C4-2B (cell line): ENCODE measurements around the gene AP3S1.
"Not testable (repeated sequence)": the region's sequence is repeated elsewhere in the genome, so short reads cannot be mapped to it uniquely, and the experiment has no call there.

Experiments
- H3K27ac ChIP-seq: fragments of 450-650 bp; 2 replicates; pipeline ENCODE4 v1.5.1; 2017
- ZFX ChIP-seq: fragments of 450-650 bp; IDR thresholded peaks from 2 replicates; pipeline ENCODE4 v1.6.1; 2017
- TF ChIP-seq, protein P1 (sequence below): fragments of 450-650 bp; conservative IDR thresholded peaks from 2 replicates; pipeline ENCODE4 v1.5.1; 2017; ENCODE audit warnings: mild to moderate bottlenecking

AP3S1 gene

DNA sequence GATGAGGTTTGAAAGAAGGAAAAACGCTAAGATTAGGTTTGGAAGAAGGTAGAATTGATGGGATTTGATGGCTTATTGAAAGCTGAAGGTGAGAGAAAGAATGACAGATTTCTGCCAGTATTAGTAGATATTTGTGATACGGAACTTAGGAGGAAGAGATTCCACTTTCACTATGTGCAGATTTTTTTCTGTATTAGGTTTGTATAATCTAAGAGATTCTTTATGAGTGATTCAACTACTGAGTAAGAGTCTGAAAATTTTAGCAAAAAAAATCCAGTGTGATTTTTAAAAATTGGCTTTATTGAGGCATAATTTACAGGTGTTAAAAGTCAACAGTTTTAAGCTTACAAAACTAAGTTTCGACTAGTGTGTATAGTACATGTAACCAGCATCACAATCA is 54.1 kb downstream of the AP3S1 start:
- no peak overlapping the region for H3K27ac ChIP-seq
- TF ChIP-seq, protein P1, sequence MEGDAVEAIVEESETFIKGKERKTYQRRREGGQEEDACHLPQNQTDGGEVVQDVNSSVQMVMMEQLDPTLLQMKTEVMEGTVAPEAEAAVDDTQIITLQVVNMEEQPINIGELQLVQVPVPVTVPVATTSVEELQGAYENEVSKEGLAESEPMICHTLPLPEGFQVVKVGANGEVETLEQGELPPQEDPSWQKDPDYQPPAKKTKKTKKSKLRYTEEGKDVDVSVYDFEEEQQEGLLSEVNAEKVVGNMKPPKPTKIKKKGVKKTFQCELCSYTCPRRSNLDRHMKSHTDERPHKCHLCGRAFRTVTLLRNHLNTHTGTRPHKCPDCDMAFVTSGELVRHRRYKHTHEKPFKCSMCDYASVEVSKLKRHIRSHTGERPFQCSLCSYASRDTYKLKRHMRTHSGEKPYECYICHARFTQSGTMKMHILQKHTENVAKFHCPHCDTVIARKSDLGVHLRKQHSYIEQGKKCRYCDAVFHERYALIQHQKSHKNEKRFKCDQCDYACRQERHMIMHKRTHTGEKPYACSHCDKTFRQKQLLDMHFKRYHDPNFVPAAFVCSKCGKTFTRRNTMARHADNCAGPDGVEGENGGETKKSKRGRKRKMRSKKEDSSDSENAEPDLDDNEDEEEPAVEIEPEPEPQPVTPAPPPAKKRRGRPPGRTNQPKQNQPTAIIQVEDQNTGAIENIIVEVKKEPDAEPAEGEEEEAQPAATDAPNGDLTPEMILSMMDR: no peak
- TF ChIP-seq ZFX: no peak

DNA sequence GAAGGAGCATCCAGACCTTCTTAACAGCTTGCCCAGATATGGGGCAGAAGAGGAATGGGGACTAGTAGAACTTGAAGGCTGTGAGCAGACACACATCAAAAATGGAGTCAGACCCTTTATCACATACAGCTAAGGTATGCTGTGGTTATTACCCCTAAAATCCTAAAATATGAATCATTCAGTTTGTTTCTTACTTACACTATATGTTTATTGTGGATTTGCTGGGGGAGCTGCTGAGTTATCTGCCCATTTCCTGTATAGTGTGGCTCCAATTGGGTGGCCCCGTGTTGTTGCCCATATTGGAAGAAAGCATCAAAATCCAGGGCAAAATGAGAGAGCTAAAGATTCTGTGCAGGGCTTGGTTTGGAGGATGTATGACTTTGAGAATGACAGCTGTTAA is 56.9 kb downstream of the AP3S1 start:
- TF ChIP-seq ZFX: no peak
- TF ChIP-seq, protein P1: no peak

DNA sequence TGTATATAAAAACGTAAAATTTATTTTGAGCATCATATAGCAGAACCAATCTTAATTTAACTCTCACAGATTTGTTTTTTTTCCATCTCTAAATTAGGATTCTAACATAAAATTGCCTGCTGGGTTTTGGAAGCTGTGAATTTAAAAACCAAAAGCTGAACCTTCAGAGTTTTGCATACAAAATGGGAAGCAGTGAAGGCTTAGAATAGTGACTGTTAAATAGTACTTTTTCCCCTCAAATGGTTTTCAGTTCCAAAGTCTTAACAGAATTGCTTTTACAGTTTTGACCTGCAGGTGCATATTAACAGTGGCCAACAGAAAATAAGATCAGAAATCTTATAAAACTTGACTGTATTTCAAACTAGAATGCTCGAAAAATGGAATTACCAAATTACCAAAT is 65.4 kb downstream of the AP3S1 start:
- no peak for TF ChIP-seq ZFX
- TF ChIP-seq, protein P1: no peak
- no peak overlapping the region for H3K27ac ChIP-seq

More for the DNA sequence above, 56.9 kb downstream of the AP3S1 start:
- H3K27ac ChIP-seq: no peak overlapping the region

DNA sequence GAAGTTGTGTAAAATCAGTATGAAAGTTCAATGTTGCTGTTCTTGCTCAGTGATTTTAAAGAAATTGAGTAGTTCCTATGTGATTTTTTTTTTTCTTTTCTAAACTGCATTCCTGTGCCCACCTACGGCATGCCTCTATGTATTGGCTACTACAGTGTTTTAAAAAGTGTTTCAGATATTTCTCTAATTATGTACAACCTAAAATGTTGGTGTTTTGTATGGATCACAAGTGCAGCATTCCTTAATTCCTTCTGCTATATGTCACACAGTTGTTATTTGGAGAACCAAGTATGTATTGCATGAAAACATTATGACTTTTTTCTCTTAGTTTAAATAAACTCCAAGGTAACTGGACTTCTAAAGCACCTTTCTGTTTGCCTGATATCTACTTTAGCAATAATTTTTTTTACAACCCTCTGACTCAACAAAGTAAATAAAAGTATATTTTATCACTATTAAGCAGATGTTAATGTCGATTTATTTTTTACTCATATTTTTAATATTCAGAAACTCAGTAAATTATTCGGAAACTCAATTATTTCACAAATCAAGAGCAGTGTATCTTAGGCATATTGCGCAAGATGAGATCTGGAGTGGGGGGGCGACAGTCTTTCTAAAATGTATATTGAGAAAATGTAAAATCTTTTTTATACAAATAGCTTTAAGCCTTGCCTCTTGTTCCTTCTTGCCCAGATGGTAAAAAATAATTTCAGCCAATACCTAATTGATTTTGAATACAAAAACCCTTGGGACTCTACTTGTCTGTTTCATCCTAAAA is 72.1 kb downstream of the AP3S1 start:
- not testable (repeated sequence) for H3K27ac ChIP-seq

DNA sequence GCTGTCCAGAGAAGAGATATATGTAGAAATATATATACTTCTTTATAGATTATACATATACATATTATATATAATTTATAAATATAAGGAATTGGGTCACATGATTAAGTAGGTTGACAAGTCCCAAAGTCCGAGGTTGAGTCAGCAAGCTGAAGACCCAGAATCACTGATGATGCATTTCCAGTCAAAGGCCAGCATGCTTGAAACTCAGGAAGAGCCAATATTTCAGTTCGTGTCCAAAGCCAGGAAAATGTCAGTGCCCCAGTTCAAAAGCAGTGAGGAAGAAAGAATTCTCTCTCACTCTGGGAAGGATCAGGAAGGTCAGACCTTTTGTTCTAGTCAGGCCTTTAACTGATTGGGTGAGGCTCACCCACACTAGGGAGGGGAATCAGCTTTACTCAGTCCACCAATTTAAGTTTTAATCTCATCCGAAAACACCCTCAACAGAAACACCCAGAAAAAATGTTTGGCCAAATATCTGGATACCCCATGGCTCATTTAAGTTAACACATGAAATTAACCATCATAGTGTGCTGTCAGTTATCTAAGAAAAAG is 78.5 kb downstream of the AP3S1 start:
- no peak overlapping the region for H3K27ac ChIP-seq
- no peak for TF ChIP-seq ZFX
- TF ChIP-seq, protein P1: no peak

DNA sequence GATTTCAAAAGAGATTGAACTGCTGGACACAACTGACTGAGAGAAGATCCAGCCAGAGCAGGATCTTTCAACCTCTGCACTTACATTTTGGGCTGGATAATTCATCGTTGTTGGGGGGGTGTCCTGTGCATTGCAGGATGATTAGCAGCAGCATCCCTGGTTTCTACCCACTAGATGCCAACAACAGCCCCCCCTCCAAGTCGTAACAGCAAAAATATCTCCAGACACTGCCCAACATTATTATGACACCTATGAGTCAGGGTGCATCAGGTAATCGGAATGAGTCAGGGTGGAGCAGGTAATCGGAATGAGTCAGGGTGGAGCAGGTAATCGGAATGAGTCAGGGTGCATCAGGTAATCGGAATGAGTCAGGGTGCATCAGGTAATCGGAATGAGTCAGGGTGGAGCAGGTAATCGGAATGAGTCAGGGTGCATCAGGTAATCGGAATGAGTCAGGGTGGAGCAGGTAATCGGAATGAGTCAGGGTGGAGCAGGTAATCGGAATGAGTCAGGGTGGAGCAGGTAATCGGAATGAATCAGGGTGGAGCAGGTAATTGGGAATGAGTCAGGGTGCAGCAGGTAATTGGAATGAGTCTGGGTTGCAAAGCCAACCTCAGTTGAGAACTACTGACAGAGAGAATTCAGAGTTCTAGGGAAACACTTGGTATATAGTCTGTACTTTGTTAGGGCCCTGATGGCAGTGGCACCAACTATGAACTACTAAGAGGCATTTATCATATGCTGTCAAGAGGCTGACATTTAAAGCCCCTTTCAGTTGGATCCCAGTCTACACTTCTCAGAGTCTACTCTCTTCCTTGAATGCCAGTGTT is 87.1 kb downstream of the AP3S1 start:
- H3K27ac ChIP-seq: not testable (repeated sequence)

DNA sequence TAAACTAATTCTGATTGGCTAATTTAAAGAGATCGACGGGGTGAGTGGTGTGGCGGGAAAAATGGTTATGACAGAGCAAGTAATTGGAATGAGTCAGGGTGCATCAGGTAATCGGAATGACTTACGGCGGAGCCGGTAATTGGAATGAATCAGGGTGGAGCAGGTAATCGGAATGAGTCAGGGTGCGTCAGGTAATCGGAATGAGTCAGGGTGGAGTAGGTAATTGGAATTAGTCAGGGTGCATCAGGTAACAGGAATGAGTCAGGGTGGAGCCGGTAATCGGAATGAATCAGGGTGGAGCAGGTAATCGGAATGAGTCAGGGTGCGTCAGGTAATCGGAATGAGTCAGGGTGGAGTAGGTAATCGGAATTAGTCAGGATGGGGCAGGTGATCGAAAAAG is 88.4 kb downstream of the AP3S1 start:
- H3K27ac ChIP-seq: not testable (repeated sequence)

DNA sequence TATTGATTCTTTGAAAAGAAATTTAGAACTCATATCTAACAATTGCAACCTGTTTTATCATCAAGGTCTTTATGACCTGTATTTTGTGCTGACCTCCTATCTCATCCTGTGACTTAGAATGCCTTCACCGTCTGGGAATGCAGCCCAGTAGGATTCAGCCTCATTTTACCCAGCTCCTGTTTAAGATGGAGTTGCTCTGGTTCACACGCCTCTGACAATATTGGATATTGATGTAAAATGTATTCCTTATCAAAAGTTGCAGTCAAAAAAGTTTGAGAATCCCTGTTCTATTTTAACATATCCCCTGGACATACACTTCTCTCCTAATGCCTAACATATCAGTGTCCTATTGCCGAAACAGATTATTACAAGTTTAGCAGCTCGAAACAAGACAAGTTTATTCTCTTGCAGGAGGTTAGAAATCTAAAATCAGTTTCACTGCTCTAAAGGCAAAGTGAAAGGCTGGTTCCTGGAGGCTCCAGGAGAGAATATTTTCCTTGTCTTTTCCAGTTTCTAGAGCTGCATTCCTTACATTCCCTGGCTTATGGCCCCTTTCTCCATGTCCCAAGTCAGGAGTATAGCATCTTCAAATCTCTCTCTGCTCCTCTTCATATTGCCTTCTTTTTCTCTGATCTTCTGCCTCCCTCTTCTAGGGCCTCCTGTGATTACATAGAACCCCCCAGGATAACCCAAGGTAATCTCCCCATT is 89.0 kb downstream of the AP3S1 start:
- TF ChIP-seq, protein P1: no peak
- TF ChIP-seq ZFX: no peak
- H3K27ac ChIP-seq: no peak overlapping the region
